Loucy (cell line): ENCODE measurements around the gene OPN1LW.

Experiments
- EZH2phosphoT487 ChIP-seq: fragments of 200-600 bp; IDR thresholded peaks from 2 replicates; pipeline ENCODE4 v1.6.1; 2018; ENCODE audit warnings: antibody characterized with exemption, mild to moderate bottlenecking, moderate library complexity, borderline replicate concordance
- TF ChIP-seq, protein P1 (sequence below): fragments of 200-600 bp; sonication (generic); conservative IDR thresholded peaks from 2 replicates; pipeline ENCODE4 v1.5.1; 2014; ENCODE audit warnings: mild to moderate bottlenecking, antibody characterized with exemption, low read length

GRCh38 chrX:154121961-154122360 is 22.1 kb upstream of the OPN1LW start:
- TF ChIP-seq, protein P1, sequence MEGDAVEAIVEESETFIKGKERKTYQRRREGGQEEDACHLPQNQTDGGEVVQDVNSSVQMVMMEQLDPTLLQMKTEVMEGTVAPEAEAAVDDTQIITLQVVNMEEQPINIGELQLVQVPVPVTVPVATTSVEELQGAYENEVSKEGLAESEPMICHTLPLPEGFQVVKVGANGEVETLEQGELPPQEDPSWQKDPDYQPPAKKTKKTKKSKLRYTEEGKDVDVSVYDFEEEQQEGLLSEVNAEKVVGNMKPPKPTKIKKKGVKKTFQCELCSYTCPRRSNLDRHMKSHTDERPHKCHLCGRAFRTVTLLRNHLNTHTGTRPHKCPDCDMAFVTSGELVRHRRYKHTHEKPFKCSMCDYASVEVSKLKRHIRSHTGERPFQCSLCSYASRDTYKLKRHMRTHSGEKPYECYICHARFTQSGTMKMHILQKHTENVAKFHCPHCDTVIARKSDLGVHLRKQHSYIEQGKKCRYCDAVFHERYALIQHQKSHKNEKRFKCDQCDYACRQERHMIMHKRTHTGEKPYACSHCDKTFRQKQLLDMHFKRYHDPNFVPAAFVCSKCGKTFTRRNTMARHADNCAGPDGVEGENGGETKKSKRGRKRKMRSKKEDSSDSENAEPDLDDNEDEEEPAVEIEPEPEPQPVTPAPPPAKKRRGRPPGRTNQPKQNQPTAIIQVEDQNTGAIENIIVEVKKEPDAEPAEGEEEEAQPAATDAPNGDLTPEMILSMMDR, result no peak
- TF ChIP-seq EZH2phosphoT487, result no peak
